VCaP (cell line): ENCODE measurements around the gene ZNF324.
A peak's percentile ranks its signal among the peaks of the same experiment; 100 is the strongest.

Experiments used
- H3K27ac ChIP-seq: fragments of 450-650 bp; 2 replicates; pipeline ENCODE4 v1.5.1; 2017
- TF ChIP-seq, protein P1 (sequence below): fragments of 450-650 bp; conservative IDR thresholded peaks from 2 replicates; pipeline ENCODE4 v1.5.1; 2017; ENCODE audit warnings: mild to moderate bottlenecking, moderate library complexity

ZNF324 gene

DNA sequence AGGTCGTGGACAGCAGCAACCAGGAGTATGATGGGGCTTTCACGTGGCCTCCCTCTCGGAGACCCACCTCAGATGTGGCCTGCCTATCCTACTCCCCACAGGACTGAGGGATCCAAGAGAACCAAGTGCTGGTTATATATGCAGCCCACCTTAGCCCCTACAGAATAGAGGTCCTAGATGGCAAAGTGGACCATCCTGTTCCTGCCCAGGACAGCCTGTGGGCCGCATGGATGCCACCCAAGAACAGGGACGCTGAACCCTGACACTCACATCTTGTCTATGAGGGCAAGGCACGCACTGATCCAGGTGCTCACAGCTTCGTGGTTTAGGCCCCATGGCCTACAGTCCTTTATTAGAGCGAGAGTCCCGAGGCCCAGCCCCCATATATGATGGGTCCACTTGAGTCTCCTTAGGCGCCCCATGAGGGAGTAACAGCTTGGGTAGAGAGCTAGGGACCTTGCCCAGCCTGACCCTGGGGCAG is 46.4 kb downstream of the ZNF324 start:
- TF ChIP-seq, protein P1, sequence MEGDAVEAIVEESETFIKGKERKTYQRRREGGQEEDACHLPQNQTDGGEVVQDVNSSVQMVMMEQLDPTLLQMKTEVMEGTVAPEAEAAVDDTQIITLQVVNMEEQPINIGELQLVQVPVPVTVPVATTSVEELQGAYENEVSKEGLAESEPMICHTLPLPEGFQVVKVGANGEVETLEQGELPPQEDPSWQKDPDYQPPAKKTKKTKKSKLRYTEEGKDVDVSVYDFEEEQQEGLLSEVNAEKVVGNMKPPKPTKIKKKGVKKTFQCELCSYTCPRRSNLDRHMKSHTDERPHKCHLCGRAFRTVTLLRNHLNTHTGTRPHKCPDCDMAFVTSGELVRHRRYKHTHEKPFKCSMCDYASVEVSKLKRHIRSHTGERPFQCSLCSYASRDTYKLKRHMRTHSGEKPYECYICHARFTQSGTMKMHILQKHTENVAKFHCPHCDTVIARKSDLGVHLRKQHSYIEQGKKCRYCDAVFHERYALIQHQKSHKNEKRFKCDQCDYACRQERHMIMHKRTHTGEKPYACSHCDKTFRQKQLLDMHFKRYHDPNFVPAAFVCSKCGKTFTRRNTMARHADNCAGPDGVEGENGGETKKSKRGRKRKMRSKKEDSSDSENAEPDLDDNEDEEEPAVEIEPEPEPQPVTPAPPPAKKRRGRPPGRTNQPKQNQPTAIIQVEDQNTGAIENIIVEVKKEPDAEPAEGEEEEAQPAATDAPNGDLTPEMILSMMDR = no peak
- H3K27ac ChIP-seq = peak overlapping the region; percentile 91

DNA sequence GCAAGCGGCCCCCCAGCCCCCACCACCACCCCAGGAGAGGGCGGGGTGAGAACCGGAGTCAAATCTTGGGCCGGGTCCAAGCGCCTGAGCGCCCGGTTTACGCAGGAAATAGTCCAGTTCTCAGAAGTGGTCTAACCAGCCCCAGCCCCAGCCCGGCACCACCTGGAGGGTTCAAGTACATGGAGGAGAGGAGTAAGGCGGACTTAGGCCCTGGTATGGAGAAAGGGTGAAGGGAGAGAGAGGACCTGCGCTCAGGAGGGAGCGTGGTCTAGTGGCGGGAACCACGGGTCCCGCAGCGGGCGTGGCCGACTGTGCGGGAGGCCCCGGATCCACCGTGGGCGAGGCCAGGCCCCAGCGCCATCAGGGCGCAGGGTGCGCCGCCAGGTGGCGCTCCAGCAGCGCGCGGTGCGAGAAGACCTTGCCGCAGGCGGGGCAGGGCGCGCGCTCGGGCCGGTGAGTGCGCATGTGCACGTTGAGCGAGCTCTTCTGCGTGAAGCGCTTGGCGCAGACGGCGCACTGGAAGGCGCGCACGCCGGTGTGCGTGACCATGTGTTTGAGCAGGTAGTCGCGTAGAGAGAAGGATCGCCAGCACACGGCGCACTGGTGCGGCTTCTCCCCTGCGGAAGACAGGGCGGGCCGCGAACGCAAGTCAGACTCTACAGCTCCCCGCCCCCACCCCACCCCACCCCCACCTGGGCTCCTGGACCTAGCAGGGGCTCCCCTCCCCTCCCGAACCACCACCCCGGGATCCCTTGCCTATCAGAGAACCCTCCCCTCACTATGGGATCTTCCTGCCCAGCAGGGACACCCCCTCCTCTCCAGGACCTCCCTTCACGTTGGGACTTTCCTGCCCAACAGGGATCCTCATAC is 47.0 kb downstream of the ZNF324 start:
- H3K27ac ChIP-seq = peak overlapping the region; percentile 91
- TF ChIP-seq, protein P1 = peak; percentile 99

DNA sequence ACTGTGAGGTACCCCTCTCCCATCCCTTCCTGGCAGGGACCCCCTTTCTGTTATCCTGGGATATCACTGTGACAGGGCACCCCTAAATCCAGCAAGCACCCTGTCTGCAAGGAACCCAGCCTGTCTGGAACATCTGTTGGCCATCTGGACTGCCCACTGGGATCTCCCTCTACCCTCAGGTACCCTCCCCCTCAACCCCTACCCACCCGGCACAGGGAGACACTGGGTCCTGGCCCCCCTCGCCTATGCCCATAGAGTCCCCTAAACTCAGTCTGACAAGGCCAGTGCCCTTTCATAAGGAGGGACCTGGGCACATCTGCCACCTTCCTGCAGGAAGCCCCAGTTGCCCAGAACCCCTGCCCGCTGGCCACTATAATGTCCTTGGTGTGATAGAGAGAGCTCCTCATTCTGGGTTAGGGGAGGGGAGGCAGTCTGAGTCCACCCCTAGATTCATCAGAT is 47.7 kb downstream of the ZNF324 start:
- TF ChIP-seq, protein P1 = no peak
- peak overlapping the region; percentile 91 for H3K27ac ChIP-seq

DNA sequence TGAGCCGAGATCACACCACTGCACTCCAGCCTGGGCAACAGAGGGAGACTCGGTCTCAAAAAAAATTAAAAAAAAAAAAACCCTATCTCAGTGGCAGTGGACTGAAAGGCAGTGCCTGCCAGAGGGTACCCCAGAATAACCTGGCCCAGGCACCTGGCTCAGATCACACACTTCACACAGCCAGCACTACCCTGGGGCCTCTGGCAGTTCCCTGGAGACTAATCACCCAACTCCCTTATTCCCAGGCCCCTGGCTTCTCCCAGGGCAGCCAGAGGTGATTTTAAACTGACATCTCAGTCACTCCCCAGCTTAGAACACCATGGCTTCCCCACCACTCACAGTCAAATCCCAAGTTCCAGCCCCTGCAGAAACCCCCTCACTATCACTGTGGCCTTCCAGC is 48.4 kb downstream of the ZNF324 start:
- H3K27ac ChIP-seq = peak overlapping the region; percentile 91
- TF ChIP-seq, protein P1 = no peak

DNA sequence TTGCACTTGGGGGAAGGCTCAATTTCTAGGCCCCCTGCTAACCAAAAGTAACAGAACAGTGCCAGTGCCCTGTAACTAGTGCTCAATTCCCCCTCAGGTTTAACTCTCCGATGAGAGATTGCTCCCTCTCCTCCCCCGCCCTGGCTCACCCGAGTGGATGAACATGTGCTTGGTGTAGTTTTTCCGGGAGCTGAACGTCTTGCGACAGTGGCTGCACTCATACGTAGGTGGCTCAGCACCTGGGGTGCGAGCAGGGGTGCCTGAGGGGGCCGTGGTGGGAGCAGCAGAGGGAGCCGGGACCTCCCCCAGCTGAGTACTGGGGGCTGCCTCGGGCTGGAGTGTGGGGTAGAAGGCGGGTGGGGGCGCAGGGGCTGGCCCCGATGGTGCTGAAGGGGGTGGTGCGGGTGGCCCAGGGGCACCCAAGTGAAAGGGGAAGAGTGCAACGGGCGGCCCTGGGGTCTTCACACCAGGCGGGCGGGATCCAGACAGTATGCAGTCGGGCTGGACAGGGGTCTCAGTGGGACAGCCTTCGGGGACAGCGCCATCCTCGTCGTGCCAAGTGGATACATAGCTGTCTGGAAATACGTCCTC is 49.5 kb downstream of the ZNF324 start:
- TF ChIP-seq, protein P1 = no peak
- peak overlapping the region; percentile 91; the same call in 1 of the 2 replicates for H3K27ac ChIP-seq

DNA sequence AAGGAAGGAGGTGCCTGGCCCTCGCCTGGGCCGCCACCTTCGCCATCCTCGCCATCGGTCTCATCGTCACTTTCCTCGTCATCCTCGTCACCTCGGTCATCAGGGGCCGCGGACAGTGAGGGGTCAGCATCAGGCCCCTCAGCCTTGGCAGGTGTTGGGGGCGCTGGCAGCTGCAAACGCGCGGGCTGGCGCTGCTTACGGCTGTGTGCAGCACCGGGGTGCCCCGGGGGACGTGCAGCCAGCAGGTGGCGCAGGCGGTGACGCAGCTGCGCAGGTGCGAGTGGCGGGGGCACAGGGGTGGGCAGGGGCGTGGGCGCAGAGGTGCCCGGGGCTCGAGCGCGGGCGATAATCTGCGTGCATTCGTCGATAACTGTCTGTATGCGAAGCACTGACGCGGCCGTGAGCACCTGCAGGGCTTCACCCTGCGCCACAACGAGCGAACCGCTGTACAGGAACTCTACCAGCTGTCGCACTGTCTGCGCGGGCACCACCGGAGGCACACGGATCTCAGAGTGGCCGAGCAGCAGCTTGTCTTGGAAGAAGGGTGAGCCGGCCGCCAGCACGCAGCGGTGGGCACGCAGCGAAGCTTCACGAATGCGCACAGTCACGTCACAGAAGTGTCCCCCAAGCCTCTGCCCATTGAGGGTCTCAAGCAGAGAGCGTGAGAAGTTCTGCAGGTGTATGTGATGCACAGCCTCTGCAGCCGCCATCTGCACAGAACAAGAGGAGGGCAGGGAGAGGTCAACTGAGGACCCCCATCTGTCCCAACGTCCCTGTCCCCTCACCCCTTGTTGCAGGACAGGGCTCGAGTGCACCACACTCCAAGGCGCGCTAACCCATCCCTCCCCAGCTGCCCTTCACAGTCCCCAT is 50.3 kb downstream of the ZNF324 start:
- TF ChIP-seq, protein P1 = 0 out of 2 replicates have a peak, but pooled peaks have one; percentile 24

More for the DNA sequence above, 50.3 kb downstream of the ZNF324 start:
- peak overlapping the region; percentile 98 for H3K27ac ChIP-seq
